Measurements from ENCODE around the gene KY.
"Not testable (repeated sequence)": the region's sequence is repeated elsewhere in the genome, so short reads cannot be mapped to it uniquely, and the experiment has no call there.

KY gene

DNA sequence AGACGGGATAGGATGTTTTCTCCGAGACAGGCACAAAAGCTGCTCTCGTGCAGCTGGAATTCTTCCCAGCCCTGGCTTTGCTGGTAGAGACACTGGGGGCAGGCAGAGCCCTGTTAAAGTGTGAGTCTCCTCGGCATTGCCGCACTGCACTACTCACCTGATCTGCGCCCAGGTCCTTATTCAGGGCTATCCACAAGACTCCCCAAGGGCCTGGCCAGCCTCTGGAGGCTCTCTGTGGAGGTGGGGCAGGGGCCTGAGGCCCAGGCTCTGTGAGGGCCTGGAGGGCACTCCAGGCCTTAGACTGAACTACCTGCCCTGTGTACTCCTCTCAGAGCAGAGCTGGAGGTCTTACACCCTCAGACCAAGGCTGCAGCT lies 48.4 kb downstream of the KY start:
- DNase-seq (ENCODE audit: low read depth, low spot score): no peak

DNA sequence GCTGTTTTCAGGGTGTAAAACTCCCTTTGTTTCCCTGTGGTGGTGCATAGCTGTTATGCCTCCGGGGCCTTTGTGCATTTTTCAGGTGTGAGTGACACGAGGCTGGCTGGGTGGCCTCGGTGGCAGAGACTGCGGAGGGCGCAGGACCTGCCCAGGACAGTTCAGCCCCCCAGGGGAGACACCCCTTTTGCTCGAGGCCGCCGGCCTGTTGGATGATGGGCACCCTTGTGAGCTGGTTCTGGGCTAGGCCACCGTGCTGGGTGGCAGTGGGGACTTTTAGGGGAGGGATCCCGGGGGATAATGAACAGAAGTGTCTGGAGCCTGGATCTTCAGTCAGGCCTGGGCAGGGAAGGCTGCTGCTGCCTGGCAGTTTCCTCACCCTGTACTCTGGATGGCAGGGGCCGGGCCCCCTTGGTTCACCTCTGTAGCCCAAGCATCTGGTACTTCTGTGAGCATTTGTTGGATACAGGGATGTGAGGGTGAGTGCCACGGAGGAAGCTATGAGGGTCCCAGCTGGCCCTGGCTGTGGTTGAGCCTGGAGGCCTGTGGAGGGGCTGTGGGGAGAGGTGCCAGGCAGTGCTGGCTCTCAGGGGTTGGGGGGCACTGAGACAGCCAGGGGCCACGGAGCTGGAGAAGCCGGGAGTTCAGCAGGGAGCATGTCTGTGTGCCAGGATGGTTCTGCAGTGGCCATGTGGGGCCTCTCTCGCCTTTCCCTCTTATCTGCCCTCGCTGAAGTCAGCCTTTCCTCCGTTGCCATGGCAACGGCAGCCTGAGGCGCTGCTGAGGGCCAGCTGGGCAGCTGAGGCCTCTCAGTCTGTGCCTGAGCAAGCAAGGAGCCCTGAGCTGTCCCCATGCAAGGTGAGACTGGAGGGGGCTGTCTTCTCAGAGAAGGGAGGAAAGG lies 49.0 kb downstream of the KY start:
- DNase-seq (ENCODE audit: low read depth, low spot score): no peak

- DNase-seq (ENCODE audit: low read depth, low spot score): peak; percentile 27
Observed at GRCh38 chr3:134600685-134601463, 49.9 kb downstream of the KY start.

DNA sequence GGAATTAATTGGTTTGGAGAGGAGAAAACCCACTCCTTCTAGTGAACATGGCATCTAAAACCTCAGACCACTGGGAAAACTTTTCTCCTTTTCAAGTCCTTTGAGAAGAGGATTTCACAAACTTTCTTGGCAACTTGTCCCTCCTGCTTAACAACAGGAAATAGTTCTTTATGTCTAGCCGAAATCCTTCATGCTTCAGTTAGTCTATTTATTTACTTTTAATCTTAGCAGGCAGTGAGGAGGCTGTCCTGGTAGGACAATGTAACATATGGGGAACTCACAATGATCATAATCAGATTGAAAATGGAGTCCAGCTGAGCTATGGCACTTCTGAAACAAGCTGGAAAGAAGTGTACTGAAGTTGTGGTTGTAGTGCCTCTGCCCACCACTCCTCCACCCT lies 50.6 kb downstream of the KY start:
- no peak for DNase-seq (ENCODE audit: low read depth, low spot score)

- DNase-seq (ENCODE audit: low read depth, low spot score): no peak
Observed at GRCh38 chr3:134598763-134599545, 51.9 kb downstream of the KY start.

DNA sequence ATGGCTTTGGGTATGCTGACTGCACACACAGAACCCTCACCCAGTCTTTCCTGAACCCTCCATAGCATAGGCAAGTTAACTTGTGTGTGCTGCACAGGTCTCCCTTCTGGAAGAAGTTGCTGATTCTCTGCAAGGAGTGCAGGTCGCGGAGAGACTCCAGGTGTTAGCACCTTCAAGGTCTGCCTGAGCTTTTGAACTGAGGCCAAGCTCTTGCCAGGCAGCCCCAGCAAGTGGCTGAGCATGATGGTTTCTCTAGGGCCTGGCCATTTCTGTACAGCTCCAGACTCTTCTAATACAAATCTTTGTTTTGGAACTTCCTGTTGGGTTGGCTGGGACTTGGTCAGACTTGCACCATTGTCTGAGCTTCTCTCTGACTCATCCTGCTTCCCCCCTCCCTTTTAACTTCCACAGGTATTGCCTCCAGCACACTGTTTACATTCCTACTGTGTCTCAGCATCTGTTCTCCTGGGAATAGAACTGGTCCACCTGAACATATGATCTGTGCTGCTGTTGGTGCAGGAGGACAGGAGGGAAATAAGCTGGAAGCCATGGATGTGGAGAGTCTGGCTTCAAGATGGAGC lies 53.3 kb downstream of the KY start:
- DNase-seq (ENCODE audit: low read depth, low spot score): no peak

DNA sequence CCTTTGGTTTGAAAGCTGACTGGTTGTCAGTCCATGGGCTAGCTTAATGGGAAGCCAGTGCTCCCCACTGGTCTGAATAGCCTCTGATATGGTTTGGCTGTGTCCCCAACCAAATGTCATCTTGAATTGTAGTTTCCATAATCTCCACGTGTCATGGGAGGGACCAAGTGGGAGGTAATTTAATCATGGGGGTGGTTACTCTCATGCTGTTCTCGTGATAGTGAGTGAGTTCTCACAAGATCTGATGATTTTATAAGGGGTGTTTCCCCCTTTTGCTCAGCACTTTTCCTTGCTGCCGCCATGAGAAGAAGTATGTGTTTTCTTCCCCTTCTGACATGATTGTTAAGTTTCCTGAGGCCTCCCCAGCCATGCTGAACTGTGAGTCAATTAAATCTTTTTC lies 55.8 kb downstream of the KY start:
- DNase-seq (ENCODE audit: low read depth, low spot score): not testable (repeated sequence)

DNA sequence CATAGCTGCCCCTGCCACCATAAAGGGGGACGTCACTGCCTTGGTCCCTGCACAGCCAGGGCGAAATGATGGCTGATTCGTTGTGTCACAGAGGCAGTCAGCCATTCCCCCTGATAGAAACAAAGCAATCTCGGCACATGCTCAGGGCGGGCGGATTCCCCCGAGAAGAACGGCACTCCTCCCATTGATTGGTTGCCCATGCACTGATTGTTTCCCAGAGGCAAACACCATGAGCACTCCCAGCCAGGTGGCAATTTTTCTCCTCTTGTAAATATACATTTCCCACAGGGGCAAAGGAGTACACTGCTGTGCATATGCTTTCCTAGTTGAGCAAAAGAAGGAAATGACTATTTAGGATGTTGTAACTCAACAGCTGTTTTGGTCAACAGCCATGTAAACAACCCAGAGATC lies 56.5 kb downstream of the KY start:
- no peak for DNase-seq (ENCODE audit: low read depth, low spot score)

GRCh38 chr3:134592806-134593205 lies 58.0 kb downstream of the KY start:
- DNase-seq (ENCODE audit: low read depth, low spot score): no peak

- DNase-seq (ENCODE audit: low read depth, low spot score): no peak
Observed at GRCh38 chr3:134590766-134591165, 60.1 kb downstream of the KY start.

DNA sequence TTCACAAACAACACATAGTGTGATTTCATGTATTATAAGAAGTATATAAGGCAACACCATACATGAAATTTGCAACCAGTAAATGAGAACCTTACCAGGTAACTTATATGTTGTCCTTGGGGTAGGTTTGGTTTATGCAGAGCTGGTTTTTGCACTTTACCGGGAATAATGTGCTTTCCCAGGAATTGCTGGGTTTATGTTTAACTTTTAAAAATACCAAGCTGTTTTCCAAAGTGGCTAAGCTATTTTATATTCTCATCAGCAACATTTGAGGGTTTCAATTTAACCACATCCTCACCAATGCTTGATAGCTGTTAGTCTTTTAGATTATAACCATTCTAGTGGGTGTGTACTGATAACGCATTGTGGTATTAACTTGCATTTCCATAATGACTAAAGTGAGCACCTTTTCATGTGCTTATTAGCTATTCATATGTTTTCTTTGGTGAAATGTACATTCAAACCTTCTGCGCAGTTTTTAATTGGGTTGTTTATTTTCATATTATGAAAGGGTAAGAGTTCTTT lies 71.6 kb downstream of the KY start:
- DNase-seq (ENCODE audit: low read depth, low spot score): no peak

DNA sequence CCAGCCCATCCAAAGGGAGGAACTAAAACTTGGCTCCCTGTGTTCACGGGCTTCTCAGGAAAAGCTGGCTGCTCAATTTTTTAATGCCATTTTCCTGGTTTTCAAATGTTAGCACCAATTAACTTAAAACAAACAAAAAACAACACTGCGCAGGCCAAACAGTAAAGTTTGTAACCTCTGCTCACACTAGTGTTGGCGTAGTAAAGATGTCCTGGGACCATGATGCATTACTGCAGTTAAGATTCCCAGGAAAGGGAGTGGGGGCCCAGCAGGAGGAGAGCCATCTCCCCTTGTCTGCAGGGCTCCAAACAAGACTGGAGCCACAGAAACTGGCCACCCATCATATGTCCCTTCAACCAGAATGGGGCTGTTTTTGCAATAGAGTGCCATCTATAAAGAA lies 74.0 kb downstream of the KY start:
- no peak for DNase-seq (ENCODE audit: low read depth, low spot score)

DNA sequence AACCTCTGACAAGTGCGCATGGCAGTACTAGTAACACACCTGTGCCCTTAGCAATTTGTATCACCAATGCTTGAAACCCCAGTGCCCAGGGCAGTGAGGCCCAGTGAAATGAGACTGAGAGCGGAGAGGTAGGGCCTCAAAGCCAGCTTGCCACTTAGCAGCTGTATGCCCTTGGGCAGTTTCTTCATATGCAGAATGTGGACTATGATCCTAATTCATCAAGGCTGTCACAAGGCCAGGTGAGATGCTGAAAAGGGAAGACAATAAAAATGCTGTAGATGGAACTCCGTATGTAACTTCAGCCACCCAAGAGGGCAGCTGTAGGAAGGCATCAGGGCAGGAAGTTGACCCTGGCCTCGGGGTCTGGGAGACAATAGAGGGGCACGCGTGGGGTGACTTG lies 74.4 kb downstream of the KY start:
- DNase-seq (ENCODE audit: low read depth, low spot score): no peak

- DNase-seq (ENCODE audit: low read depth, low spot score): not testable (repeated sequence)
Observed at GRCh38 chr3:134569899-134570298, 80.9 kb downstream of the KY start.

GRCh38 chr3:134568790-134569189 lies 82.0 kb downstream of the KY start:
- no peak for DNase-seq (ENCODE audit: low read depth, low spot score)

- no peak for DNase-seq (ENCODE audit: low read depth, low spot score)
Observed at GRCh38 chr3:134567605-134568004, 83.2 kb downstream of the KY start.

- no peak for DNase-seq (ENCODE audit: low read depth, low spot score)
Observed at GRCh38 chr3:134564991-134565390, 85.8 kb downstream of the KY start.

DNA sequence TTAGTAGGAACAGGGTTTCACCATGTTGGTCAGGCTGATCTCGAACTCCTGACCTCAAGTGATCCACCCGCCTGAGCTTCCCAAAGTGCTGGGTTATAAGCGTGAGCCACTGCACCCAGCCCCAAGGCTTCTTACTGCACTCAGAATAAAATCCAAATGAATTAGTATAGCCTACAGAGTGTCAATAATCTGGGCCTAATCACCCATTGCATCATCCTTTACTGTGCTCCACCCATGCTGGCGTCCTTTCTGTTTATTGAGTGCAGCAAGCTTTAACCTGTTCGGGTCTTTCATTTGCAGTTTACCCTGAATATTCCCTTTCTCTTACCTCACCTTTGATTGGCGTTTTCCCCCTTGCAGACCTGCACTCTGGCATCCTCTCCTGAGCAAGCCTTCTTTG lies 87.2 kb downstream of the KY start:
- no peak for DNase-seq (ENCODE audit: low read depth, low spot score)

DNA sequence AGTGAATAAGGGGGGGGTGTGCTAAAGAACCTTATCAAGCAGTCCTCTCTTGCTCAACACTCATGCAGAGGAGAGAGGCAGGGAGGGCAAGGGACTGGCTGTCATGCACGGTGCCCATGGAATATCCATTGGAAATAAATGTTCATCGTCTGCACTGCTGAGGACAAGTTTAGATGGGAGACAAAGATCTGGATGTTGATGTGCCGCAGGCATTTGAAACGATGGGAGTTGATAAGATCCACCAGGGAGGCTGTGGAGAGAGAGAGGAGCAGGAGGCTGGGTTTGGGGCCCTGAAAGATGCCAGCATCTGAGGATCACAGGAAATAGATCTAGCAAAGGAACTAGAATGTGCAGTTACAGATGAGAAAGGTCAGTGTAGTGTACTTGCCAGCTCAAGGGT lies 88.8 kb downstream of the KY start:
- no peak for DNase-seq (ENCODE audit: low read depth, low spot score)

DNA sequence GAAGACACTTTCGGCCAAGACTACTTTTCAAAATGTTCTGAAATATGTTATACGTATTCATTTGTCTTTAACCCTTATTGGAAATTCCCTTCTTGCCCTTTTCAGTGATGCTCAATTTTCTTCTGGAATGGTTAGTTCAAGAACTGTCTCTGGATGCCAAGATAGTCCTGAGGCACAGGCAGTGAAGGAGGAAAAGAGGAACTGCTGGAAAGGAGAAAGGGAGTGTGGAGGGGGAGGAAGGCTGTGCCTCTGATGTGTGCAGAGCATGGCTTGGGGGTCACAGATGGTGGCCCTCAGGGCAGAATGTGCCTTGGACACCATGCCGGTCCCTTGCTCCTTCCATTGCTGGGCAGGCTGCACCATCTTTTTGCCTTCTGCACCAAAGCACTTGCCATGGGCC lies 91.2 kb downstream of the KY start:
- DNase-seq (ENCODE audit: low read depth, low spot score): no peak

Data from activated CD4-positive, CD25-positive, alpha-beta regulatory T cell treated with anti-CD3 and anti-CD28 coated beads, Interleukin-2, amount 50 U/mL, for 16 hours (primary cell).